ENCODE results near the gene B3GAT3.

- TF ChIP-seq EZH2 (IDR thresholded peaks at IDR 0.05; ENCODE audit: low read depth, low read length, severe bottlenecking) = no peak
- TF ChIP-seq, protein P1, sequence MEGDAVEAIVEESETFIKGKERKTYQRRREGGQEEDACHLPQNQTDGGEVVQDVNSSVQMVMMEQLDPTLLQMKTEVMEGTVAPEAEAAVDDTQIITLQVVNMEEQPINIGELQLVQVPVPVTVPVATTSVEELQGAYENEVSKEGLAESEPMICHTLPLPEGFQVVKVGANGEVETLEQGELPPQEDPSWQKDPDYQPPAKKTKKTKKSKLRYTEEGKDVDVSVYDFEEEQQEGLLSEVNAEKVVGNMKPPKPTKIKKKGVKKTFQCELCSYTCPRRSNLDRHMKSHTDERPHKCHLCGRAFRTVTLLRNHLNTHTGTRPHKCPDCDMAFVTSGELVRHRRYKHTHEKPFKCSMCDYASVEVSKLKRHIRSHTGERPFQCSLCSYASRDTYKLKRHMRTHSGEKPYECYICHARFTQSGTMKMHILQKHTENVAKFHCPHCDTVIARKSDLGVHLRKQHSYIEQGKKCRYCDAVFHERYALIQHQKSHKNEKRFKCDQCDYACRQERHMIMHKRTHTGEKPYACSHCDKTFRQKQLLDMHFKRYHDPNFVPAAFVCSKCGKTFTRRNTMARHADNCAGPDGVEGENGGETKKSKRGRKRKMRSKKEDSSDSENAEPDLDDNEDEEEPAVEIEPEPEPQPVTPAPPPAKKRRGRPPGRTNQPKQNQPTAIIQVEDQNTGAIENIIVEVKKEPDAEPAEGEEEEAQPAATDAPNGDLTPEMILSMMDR (IDR thresholded peaks at IDR 0.05; ENCODE audit: control extremely low read depth in 1 of 3, insufficient read depth in 1 of 3, low read depth in 1 of 3, low read length in 3 of 3) = peak in 1 of 3 experiments; percentile 7; a peak in 1 of 4 replicates
- peak in 1 of 2 experiments; percentile 96; a peak in 2 of 3 replicates for TF ChIP-seq POLR2A (IDR thresholded peaks at IDR 0.05; ENCODE audit: control extremely low read depth in 1 of 2, low read depth in 2 of 2, low read length in 2 of 2)
- TF ChIP-seq CHD2 (IDR thresholded peaks at IDR 0.05; ENCODE audit: low read length) = no peak; the same call in 1 of the 2 replicates
These were observed at the start of gene B3GAT3 for GRCh38 chr11:62621567-62622470.

All from H1 (cell line).